ENCODE results near the gene SP4.

DNA sequence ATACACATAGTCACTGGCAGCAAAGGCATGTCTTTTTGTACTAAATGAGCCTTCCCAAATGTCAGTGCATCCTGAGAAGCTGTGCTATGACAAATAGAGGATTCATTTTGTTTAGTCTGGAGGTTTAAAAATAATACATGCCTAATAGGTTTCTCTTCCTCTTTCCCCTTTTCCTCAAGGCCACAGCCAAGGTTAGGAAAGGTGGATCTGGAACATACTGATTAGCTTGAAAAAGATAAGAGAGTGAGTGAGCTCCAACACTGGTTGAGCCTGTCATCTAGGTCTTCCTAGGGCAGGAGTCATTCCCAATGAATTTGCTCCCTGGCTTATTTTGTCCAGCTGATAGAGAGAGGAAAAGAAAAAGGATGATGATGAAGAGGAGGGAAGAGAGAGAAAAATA is 14.4 kb upstream of the SP4 start:
- TF ChIP-seq POLR2A (IDR thresholded peaks at IDR 0.05; ENCODE audit: low read length), result no peak
- TF ChIP-seq GATA1 (IDR thresholded peaks at IDR 0.05; ENCODE audit: low read depth, low read length), result no peak
